Right hindlimb (tissue), 1 donor: ENCODE data around the gene PDP2.
A peak's percentile ranks its signal among the peaks of the same experiment; 100 is the strongest.
"Not testable (repeated sequence)": the region's sequence is repeated elsewhere in the genome, so short reads cannot be mapped to it uniquely, and the experiment has no call there.

Experiments used
- DNase-seq: peaks from one replicate; pipeline ENCODE4 v3.0.0-alpha.2; 2018

PDP2 gene

DNA sequence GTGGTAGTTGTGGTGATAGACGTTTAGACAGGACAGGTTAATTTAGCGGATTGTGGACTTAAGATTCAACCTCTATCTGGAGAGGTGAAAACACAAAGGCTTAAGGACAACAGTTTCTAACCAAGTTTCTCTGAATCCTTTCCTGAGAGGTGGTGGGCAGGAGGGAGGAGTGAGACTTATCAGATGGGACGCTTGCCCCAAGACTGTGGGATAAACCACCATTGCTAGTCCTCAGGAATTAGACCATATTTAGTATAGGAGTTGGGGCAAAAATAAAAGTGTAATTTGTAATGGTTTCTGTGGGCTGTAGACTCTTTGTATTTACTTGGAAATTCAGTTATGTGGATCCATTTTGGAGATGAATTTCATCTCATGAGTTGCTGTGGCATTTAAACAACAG, 6.6 kb downstream of the PDP2 start:
- DNase-seq: no peak

DNA sequence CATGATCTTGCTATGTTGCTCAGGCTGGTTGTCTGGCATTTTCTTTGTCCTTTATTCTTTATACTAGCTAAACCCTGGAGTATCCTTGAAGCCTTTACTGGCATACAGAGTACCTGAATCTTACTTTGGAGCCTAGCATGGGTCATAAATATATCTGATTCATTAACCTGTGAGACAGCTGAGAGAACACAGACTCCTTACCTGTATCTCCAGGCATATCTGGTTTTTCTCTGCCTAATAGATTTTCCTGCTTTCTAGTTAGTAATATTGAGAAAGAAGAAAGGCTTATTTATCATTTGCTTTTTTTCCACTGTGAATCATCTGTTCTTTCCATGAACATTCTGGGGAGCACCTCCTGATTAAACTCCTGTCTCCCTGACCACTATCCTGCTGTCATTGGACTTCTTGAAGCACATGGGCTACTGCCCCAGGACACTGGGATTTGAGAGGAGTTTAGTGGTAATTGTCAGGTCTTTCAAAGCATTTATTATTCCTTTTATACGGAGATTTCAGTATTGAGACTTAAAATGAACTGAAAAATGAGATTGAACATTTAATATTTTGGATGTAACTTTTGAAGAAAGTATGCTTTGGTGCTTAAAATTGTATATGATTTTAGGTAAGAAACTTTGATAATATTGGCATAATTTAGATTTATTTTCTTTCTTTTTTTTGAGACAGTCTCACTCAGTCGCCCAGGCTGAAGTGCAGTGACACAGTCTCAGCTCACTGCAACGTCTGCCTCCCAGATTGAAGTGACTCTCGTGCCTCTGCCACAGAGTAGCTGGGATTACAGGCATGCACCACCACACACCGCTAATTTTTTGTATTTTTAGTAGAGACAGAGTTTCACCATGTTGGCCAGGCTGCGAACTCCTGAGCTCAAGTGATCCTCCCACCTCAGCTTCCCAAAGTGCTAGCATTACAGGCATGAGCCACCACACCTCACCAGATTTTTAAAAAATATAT, 8.6 kb downstream of the PDP2 start:
- DNase-seq: peak; percentile 6

DNA sequence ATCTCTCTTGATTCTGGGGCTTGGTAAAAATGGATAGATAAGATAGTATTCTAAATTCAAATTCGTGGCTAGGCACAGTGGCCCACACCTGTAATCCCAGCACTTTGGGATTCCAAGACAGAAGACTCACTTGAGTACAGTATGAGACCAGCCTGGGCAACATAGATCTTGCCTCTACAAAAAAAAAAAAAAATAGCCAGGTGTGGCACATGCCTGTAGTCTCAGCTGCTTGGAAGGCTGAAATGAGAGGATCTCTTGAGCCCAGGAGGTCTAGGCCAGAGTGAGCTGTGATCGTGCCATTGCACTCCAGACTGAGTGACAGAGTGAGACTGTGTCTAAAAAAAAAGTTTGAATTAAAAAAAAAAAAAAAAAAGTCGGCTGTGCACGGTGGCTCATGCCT, 9.3 kb downstream of the PDP2 start:
- DNase-seq: no peak

DNA sequence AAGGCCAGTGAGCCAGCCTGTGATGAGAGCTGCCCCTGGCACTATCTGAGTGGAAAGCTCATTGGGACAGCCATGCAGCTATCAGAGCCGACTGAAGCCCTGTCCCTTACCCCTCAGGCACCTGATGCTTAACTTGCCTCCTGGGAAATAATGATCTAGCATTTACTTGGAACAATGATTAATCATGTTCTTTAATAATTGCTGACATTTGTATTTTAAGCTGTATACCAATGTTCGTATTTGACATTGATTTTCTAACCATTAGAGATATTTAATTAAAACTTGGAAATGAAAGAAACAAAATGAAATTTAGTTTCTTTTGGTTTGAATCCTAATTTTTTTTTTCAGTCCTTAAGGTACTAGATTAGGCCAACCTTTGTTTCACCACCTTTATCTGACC, 10.5 kb downstream of the PDP2 start:
- DNase-seq: no peak

DNA sequence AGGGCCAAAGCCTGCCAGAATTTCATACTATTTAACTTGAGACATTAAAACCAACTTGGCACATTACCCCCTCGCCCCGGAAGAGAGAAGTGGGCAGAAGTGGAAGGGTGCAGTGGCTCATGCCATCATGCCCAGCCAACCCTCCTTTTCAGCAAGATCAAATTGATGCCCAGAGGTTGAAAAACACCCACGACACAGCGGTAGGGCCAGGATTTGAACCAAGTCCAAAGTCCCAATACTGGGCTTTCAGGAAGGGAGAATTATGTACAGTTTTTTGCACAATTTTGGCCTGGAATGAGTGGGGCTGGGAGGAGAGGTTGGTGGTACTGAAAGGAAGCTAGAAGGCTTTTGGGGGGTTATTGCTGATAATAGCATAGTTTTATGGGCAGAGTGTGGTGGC, 11.0 kb downstream of the PDP2 start:
- DNase-seq: no peak

DNA sequence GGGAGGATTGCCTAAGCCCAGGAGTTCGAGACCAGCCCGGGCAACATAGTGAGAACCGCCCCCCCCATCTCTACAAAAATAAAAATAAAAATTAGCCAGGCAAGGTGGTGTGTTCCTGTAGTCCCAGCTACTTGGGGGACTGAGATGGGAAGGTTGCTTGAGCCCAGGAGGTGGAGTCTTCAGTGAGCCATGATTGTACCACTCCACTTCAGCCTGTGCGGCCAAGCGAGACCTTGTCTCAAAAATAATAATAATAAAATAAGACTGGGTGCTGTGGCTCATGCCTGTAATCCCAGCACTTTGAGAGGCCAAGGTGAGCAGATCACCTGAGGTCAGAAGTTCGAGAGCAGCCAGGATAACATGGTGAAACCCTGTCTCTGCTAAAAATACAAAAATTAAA, 11.5 kb downstream of the PDP2 start:
- DNase-seq: no peak

DNA sequence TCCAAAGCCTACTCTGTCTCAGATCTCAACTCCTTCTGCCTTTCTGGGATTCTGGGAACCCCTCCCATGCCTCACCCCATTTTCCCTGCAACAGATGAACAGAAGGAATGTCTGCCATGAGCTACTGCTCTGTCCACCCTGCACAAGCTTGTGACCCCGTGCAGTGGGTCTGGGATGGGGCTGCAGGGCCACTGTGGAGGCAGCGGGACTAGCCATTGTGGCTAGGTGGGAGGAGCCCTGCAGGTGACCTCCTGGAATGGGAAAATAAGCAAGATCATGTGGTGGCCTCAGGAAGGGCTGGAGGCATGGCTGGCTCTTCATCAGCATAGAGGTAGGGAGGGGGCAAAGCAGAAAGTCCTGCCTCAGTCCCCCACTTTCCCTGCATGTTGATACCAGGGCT, 13.7 kb downstream of the PDP2 start:
- no peak for DNase-seq

DNA sequence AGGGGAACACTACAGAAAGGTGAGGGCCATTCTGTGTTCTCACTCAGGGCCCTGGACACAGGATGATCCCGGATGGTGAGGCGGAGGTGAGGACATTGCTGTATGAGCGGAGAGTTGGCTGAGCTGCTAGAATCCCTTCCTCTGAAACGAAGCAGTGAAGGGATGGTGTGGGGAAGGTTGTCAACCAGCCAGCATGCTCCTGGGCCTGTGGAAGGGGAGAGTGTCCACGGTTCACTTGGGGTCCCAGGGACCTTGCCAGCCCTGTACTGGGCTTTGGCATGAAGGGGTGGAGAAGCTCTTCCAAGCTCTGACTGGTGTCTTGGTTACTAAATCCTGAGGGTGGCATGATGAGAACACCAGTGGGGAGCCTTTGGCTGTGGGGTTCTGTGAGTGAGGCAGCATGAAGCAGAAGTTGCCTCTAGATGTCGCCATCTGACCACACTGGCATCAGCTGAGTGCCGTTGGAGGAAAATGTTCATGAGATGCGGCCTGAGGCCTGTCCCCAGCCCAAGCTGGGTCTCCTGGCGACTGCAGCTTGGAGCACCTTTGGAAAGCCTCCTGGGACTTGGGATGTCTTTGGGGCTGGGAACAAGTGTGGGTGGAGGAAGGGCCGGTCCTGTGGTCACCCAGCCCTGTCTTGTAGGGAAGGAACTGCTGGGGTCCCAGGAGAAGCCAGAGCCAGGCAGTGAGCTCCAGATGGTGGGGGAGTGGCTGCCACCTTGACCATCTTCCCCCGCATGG, 14.8 kb downstream of the PDP2 start:
- peak; percentile 68 for DNase-seq

DNA sequence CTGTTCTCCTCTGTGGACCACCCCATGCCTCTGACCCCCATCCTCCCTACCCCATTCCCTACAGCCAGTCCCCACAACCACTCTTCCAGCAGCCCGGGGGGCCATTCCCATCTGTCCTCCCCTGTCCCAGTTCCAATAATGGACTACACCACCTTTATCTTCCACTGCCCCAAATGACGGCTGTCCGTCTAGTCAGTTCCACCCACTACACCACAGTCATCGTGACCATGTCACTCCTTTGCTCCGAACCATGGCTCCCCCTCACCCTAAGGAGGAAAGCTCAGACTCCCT, 15.3 kb downstream of the PDP2 start:
- DNase-seq: no peak

DNA sequence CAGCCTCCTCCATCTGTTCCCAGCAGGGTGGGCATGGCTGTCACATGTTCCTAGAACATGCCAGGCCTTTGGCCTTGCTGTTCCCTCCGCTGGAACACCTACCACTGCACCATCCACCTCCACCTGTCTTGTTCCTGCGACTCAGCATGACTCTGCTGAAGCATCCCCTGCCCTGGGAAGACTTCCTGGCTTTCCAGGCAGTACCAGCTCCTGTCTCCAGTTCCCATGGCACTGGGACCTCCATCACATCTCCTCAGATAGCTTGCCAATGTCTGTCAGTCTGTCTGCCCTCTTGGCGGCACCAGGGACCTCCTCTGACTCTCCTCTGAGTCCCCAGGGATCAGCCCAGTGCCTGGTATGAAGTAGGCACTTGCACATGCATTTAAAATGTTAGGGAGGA, 15.7 kb downstream of the PDP2 start:
- no peak for DNase-seq

DNA sequence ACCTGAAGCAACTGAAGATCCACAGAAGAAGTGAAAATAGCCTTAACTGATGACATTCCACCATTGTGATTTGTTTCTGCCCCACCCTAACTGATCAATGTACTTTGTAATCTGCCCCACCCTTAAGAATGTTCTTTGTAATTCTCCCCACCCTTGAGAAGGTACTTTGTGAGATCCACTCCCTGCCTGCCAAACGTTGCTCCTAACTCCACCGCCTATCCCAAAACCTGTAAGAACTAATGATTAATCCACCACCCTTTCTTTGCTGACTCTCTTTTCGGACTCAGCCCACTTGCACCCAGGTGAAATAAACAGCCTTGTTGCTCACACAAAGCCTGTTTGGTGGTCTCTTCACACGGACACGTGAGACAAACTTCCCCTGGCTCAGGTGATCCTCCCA, 16.4 kb downstream of the PDP2 start:
- not testable (repeated sequence) for DNase-seq

DNA sequence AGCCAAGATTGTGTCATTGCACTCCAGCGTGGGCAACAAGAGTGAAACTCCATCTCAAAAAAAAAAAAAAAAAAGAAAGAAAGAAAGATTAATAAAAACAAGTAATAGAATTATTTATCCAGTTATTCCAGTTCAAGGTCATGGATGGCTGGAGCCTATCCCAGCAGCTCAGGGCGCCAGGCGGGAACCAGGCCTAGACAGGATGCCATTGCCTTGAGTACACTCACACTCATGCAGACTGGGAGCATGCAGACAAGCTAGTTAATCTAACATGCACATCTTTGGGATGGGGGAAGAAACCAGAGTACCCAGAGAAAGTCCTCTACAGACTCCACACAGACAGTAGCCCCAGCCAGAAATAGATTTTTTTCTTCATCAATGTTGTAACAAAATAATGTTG, 17.9 kb downstream of the PDP2 start:
- no peak for DNase-seq

DNA sequence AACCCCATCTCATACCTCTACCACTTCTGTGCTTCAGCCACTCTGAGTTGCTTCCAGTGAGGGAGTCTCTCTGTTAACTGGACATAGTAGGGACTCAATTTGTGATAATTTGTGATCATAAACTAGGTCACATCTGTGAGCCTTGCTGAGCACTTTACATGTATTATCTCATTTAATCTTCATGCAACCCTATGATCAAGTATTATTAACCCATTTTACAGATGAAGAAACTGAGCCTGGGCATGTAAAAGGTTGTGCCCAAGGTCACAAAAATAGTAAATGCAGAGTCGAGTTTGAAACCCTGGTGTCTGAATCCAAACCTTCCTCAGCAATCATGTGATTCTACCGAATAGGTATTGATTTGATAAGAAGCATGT, 18.6 kb downstream of the PDP2 start:
- DNase-seq: no peak

DNA sequence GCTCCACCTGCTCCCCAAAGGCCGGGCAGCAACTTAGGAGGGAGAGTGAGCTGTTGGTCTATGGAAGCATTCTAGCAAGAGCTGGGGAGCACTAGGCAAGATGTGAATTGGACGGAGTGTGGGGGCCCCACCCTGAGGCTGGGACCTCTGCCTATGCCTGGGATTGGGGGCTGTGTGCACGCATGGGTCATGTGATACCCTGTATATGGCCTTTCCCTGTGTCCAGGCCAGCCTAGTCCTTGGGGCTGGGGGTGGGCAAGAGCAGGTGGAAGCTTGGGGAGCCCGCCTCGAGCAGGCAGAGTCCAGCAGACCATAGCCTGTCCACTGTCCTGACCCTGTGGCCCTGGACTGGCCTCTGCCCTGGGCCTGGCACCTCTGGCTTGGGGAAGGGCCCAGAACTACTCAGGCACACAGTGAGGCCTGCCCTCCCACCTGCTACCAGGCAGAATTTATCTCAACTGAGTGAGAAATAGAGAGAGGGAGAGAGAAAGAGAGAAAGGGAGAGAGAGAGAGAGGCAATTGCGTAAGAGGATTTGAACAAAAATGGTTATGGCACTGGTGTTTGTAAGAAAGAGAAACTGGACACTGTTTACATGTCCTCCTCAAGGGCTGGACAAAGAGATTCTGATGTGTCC, 19.1 kb downstream of the PDP2 start:
- no peak for DNase-seq

DNA sequence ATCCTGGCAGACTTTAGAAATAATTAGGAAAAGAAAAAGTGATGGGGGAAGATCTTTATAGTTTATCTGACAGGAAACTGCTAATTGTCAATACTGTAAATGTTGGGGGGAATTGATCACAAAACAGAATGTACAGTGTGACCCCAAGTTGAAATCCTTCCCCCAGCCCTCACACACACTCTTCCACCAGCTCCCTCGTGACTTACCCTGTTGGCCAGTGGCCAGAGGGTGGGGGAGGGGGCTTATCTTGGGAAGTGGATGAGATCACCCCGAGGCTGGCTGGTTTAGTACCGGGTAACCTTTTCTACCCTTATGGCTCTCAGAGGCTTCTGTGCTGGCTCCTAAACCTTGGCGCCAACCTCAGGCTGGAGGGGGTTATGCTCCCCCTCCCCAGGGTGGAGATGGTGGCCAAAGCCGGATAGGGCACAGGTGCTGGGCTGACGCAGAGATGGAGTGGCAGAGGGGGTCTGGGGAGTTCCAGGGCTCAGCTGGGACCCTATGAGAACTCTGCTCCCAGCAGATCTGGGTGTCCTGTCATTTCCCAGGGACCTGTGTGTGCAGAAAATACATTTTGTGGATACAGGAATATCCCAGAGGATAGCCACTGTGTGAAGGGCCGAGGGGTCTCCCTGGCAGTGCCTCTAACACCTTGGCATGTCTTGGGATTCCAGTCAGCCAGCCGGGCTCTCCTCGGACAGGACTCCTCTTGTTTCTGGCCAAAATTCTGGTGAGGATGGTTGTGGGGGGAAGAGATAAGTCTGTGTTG, 19.8 kb downstream of the PDP2 start:
- peak; percentile 55 for DNase-seq

DNA sequence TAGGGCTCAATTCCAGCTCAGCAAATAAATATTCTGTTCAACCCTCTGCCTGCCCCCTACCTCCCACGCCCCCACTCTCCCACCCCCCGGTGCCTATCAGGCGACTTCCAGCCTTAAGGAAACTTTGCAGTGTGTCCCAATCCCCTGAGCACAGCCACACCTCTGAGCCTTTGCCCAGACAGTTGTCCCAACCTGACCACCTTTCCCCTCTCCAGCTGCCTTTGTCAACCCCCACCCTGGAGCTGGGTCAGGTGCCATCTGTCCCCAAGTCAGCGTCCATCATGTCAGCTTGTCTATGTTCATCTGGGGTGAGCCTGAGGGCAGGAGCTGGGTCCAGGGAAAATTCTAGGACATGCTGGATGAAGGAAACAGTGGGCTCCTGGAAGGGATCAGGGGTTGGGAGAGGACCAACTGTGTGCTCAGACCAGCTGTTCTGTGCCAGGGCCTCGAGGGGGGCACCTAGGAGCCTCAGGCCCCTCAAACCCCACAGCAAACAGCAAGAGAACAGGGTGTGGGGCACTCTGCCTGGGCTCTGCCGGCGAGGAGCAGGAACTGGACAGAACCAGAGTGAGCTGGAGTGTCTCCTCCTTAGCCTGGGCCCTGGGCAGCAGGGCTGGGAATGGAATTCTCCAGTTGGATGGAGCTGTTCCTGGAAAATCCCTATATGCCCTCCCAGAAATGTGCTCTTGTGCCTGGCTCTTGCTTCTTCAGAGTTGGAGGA, 20.6 kb downstream of the PDP2 start:
- DNase-seq: no peak

DNA sequence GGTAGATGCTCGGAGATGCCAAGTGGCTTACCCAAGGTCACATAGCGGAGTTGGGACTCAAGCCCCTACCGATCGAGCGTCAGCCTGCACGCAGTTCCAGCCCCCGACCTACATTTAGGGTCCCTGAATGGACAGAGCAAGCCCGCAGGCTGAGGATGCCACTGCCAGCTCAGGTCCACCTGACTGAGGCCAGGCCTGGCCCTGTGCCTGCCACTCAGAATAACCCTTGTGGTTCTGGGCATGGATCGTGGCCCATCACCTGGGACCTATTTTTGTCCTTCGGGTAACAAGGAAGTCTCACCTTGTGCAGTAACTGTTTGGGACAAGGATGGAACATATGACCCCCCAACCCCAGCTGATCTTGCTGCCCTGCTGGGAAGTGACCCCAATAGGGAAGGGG, 21.3 kb downstream of the PDP2 start:
- no peak for DNase-seq

DNA sequence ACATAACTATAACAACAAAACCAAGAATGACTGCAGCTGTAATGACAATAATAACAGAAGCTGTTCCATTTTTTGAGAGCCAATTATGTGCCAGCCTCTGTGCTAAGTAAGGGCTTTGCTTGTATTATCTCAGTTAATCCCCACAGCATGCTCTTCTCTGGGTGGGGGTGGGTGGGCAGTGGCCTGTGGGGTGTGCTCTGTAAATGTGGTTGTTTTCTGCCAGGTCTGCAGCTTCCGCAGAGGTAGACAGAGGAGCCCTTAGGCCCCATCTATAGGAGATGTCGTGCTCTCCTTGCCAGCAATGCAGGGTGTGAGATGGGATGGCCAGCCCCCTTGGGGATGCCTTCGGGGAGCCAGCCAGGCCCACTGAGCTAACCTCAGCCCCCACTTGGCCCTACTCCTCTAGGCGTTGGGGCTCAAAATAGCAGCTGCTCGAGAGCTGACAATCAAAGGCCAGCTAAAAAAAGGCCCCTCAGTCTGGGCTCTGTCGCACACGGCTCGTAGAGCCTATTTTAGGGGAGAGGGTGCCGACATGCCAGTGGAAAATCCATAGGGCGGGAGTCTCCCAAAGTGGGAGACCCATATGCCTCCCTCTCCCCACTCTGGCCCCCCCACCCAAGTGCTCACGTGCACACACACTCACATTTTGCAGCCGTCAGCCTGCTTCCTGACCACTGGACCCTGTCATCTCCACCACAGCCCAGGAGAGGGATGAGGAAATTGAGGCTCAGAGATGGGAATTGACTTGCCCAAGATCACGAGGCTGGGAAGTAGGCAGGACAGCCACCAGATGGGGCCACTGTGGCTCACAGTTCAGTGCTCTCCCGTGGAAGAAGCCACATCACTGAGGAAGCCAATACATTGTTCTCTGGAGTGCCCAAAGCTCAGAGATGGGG, 22.6 kb downstream of the PDP2 start:
- DNase-seq: no peak

DNA sequence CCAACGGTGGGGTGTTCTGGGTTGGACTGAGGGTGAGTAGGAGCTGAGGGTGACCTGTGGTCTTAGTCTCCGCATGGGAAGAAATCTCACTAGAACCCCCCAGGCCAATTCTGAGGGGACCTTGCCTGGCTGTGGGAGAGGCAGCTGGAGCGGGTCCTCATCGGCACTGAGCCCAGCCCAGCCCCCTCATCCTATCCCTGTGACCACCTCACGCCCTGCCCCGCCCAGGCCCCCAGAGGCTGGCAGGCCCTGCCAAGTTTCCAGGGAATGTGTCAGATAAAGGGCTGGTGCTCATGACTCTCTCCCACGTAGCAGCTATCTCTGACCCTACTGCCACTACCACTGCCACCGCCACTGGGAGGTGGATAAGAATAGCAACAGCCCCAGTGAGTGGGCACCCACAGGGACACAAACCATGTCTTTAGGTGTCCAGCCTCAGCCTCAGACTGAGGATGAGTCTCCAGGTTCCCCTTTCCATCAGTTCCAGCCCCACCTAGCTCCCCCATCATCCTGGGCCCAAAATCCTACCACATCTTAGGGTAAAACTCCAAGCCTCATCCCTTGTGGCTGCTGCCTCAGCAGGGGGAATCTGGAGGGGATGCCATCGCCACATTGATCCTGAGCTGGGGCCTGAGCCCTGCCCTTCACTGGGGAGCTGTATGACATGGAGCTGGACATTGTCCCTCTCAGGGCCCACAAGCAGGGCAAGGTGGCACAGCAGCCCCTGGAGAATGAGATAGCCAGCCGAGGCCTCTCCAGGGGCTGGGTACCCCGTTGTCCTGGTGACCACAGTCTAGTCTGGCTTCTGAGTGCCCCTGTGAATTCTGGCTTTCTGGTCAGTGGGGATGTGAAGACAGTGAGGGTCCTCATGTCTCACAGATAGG, 23.5 kb downstream of the PDP2 start:
- DNase-seq: no peak

DNA sequence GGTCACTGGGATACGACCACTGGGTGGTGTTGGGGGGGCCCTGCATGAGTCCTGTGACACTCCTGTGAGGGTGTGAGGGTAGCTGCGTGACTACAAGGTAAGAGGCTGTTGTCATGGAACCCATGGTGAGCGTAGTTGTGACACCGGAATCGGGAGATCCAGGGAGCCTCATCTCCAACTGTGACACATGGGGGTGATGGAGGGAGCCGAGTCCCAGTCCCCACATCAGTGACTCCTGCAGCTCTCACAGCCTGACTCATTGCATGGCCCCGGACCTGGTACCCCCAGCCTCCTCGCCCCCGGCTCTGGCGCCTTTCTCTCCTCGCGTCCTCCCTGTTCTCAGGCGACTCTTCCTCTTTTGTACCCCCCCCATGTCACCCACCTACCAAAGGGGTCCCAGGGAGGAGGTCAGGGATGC, 24.1 kb downstream of the PDP2 start:
- DNase-seq: no peak
